Common myeloid progenitor, CD34-positive (primary cell): ENCODE measurements around the gene FRMD8.

ENCODE experiments used
- CTCF ChIA-PET: fragments of 350-600 bp; sonication (Branson Sonifier 250); formaldehyde crosslinking; loops from one replicate; lab custom pipeline; 2021; ENCODE audit warnings: antibody characterized with exemption; lab: Charles Lee
- POLR2A ChIA-PET: fragments of 350-600 bp; sonication (Branson Sonifier 250); formaldehyde crosslinking; loops from one replicate; lab custom pipeline; 2021; ENCODE audit warnings: antibody characterized with exemption; lab: Charles Lee
- DNase-seq, 3 donors: peaks; one replicate each; pipeline versions ENCODE4 v3.0.0 to v3.0.0-alpha.2; 2013
- H3K27ac ChIP-seq, 2 experiments: 1 replicate in 1 of 2; 2 replicates in 1 of 2; pipeline ENCODE4 v1.7.0; 2013; ENCODE audit warnings: inconsistent platforms in 2 of 2, low read length in 2 of 2, mild to moderate bottlenecking in 2 of 2, low read depth in 1 of 2, moderate library complexity in 1 of 2; ENCODE audit not compliant: severe bottlenecking in 2 of 2, insufficient read depth in 1 of 2, poor library complexity in 1 of 2
- H3K27me3 ChIP-seq, 5 experiments: replicated peaks in 2 of 5; 1 replicate in 3 of 5; 2 replicates in 2 of 5; pipeline versions ENCODE4 v1.6.1 to v1.7.0; 2013; ENCODE audit warnings: low read length in 4 of 5, mild to moderate bottlenecking in 2 of 5, moderate library complexity in 2 of 5, inconsistent platforms in 1 of 5; ENCODE audit not compliant: insufficient read depth in 5 of 5, control insufficient read depth in 4 of 5
- H3K36me3 ChIP-seq, 4 experiments: 1 replicate in 2 of 4; 2 replicates in 2 of 4; pipeline versions ENCODE4 v1.6.1 to v1.7.0; 2013; ENCODE audit warnings: low read length in 3 of 4, control low read depth in 1 of 4, mild to moderate bottlenecking in 1 of 4; ENCODE audit not compliant: control insufficient read depth in 4 of 4, insufficient read depth in 4 of 4
- H3K4me1 ChIP-seq, 4 experiments: 1 replicate in 3 of 4; 2 replicates in 1 of 4; pipeline versions ENCODE4 v1.6.1 to v1.7.1; 2013; ENCODE audit warnings: low read length in 3 of 4, mild to moderate bottlenecking in 3 of 4, control low read depth in 1 of 4, inconsistent platforms in 1 of 4, moderate library complexity in 1 of 4; ENCODE audit not compliant: control insufficient read depth in 4 of 4, insufficient read depth in 4 of 4; ENCODE audit errors: control extremely low read depth in 1 of 4
- H3K4me3 ChIP-seq, 7 experiments: 1 replicate in 4 of 7; 2 replicates in 3 of 7; pipeline versions ENCODE4 v1.5.1 to v1.7.0; 2013; ENCODE audit warnings: mild to moderate bottlenecking in 7 of 7, low read length in 6 of 7, moderate library complexity in 6 of 7, inconsistent platforms in 2 of 7, low read depth in 2 of 7, control low read depth in 1 of 7; ENCODE audit not compliant: insufficient read depth in 4 of 7, control insufficient read depth in 1 of 7; ENCODE audit errors: extremely low read depth in 1 of 7
- H3K9me3 ChIP-seq, 5 experiments: 1 replicate in 4 of 5; 2 replicates in 1 of 5; pipeline versions ENCODE4 v1.6.1 to v1.7.1; 2013; ENCODE audit warnings: low read length in 4 of 5, mild to moderate bottlenecking in 2 of 5, inconsistent platforms in 1 of 5, low read depth in 1 of 5, moderate library complexity in 1 of 5; ENCODE audit not compliant: control insufficient read depth in 4 of 5, insufficient read depth in 2 of 5; ENCODE audit errors: control extremely low read depth in 1 of 5
- WGBS: methylation state at CpG from one replicate; pipeline ENCODE4 v1.1.5; 2013; ENCODE audit not compliant: insufficient coverage; 5-methylcytosine and 5-hydroxymethylcytosine counted together

Gene FRMD8

GRCh38 chr11:65353376-65353775, 33.1 kb upstream of the FRMD8 start:
- no peak for DNase-seq
- no peaks in the 10 kb centered on the region for H3K9me3 ChIP-seq
- POLR2A ChIA-PET = interaction anchor here (0.6 to 0.9 kb wide), 2 partner anchors 72 to 535 kb away, joined by 3 read pairs; no protein-coding TSS in a partner anchor
- H3K36me3 ChIP-seq = peaks cover 5 to 44% (median 33%) of the 10 kb centered on the region in 4 experiments
- CTCF ChIA-PET = interaction anchor here (0.8 to 7.9 kb wide), 7 partner anchors 9 to 157 kb away, joined by 3 to 76 read pairs (median 15); partner anchors contain the start of genes CDC42EP2 and DPF2
- peaks cover 0 to 2% (median 0%) of the 10 kb centered on the region in 5 experiments for H3K27me3 ChIP-seq
- H3K4me1 ChIP-seq = peaks cover 0 to 25% (median 23%) of the 10 kb centered on the region in 4 experiments
- H3K27ac ChIP-seq = no peak overlapping the region
- 97% methylated on average over 7 of the region's 7 CpGs for WGBS
- no peak overlapping the region for H3K4me3 ChIP-seq

GRCh38 chr11:65353900-65354264, 32.6 kb upstream of the FRMD8 start:
- Histone ChIP-seq H3K4me1 (peaks cover 0 to 25% (median 23%) of the 10 kb centered on the region in 4 experiments), H3K27ac (no peak overlapping the region), H3K27me3 (peaks cover 0 to 2% (median 0%) of the 10 kb centered on the region in 5 experiments), H3K4me3 (peak overlapping the region; percentile 52 to 84 (median 62)), H3K36me3 (peaks cover 5 to 39% (median 27%) of the 10 kb centered on the region in 4 experiments), H3K9me3 (no peaks in the 10 kb centered on the region)
- POLR2A ChIA-PET = interaction anchor here (0.6 to 1.0 kb wide), 3 partner anchors 72 to 535 kb away, joined by 3 to 4 read pairs (median 3); no protein-coding TSS in a partner anchor
- WGBS = 53% methylated on average over 9 of the region's 16 CpGs
- DNase-seq = no peak
- CTCF ChIA-PET = interaction anchor here (1.0 to 7.9 kb wide), 6 partner anchors 8 to 79 kb away, joined by 3 to 76 read pairs (median 16); partner anchors contain the start of genes CDC42EP2 and DPF2

- Histone ChIP-seq H3K9me3 (no peaks in the 10 kb centered on the region), H3K27me3 (peaks cover 0 to 2% (median 0%) of the 10 kb centered on the region in 5 experiments), H3K27ac (no peak within 1 kb of the TSS), H3K4me1 (peaks cover 0 to 25% (median 23%) of the 10 kb centered on the region in 4 experiments), H3K4me3 (peak within 1 kb of the TSS; percentile 62 to 84 (median 68)), H3K36me3 (peaks cover 5 to 34% (median 23%) of the 10 kb centered on the region in 4 experiments)
- POLR2A ChIA-PET = interaction anchor here (0.7 to 1.0 kb wide), 3 partner anchors 71 to 146 kb away, joined by 3 to 4 read pairs (median 3); no protein-coding TSS in a partner anchor
- 0% methylated on average over 59 of the region's 79 CpGs for WGBS
- DNase-seq = peak; percentile 95 to 98 (median 98)
- CTCF ChIA-PET = interaction anchor here (0.5 to 7.9 kb wide), 7 partner anchors 7 to 256 kb away, joined by 3 to 76 read pairs (median 15); partner anchors contain the start of genes CDC42EP2 and DPF2
Observed at GRCh38 chr11:65354265-65355012, 32.0 kb upstream of the FRMD8 start, which contains the start of gene TIGD3. TIGD3 (plus strand) TSS chr11:65354751; CDS start chr11:65355809, 1,058 bp downstream.

GRCh38 chr11:65355013-65355775, 31.2 kb upstream of the FRMD8 start:
- H3K27ac ChIP-seq = no peak overlapping the region
- H3K36me3 ChIP-seq = peaks cover 5 to 27% (median 20%) of the 10 kb centered on the region in 4 experiments
- ChIA-PET CTCF (interaction anchor here (0.8 to 2.0 kb wide), 8 partner anchors 21 to 156 kb away, joined by 3 to 5 read pairs (median 3); partner anchors contain the start of genes DPF2 and MALAT1), POLR2A (interaction anchor here (0.7 to 1.1 kb wide), 6 partner anchors 20 to 144 kb away, joined by 3 to 5 read pairs (median 4); partner anchors contain the start of gene MALAT1)
- peak; percentile 64 to 82 (median 75) for DNase-seq
- no peaks in the 10 kb centered on the region for H3K9me3 ChIP-seq
- H3K27me3 ChIP-seq = peaks cover 0 to 2% (median 0%) of the 10 kb centered on the region in 5 experiments
- peak overlapping the region; percentile 61 to 84 (median 68) for H3K4me3 ChIP-seq
- 0% methylated on average over 42 of the region's 47 CpGs for WGBS
- H3K4me1 ChIP-seq = peaks cover 0 to 25% (median 23%) of the 10 kb centered on the region in 4 experiments

- peaks cover 0 to 25% (median 23%) of the 10 kb centered on the region in 4 experiments for H3K4me1 ChIP-seq
- H3K27ac ChIP-seq = no peak overlapping the region
- H3K36me3 ChIP-seq = peaks cover 5 to 20% (median 17%) of the 10 kb centered on the region in 4 experiments
- CTCF ChIA-PET = interaction anchor here (0.6 to 2.0 kb wide), 11 partner anchors 22 to 162 kb away, joined by 3 to 5 read pairs (median 3); partner anchors contain the start of genes DPF2 and MALAT1
- POLR2A ChIA-PET = interaction anchor here (0.7 to 1.1 kb wide), 5 partner anchors 21 to 144 kb away, joined by 3 to 5 read pairs (median 4); partner anchors contain the start of gene MALAT1
- H3K9me3 ChIP-seq = no peaks in the 10 kb centered on the region
- WGBS = 76% methylated on average over 35 of the region's 35 CpGs
- DNase-seq = no peak
- H3K27me3 ChIP-seq = peaks cover 0 to 2% (median 0%) of the 10 kb centered on the region in 5 experiments
- H3K4me3 ChIP-seq = peak overlapping the region in 5 of 7 experiments; percentile 29 to 84 (median 74)
Observed at GRCh38 chr11:65355776-65356393, 30.6 kb upstream of the FRMD8 start.
